Measurements from ENCODE around the gene BMPR2.

BMPR2 gene

GRCh38 chr2:202604699-202605098 is 228.6 kb downstream of the BMPR2 start:
- no peak for DNase-seq (ENCODE audit: low spot score)

- no peak for DNase-seq (ENCODE audit: low spot score)
These were observed 229.0 kb downstream of the BMPR2 start for GRCh38 chr2:202605174-202605573.

- no peak for DNase-seq (ENCODE audit: low spot score)
These were observed 232.2 kb downstream of the BMPR2 start for GRCh38 chr2:202608142-202608852.

- no peak for DNase-seq (ENCODE audit: low spot score)
These were observed 233.4 kb downstream of the BMPR2 start for GRCh38 chr2:202609381-202610145.

GRCh38 chr2:202610380-202610779 is 234.3 kb downstream of the BMPR2 start:
- DNase-seq (ENCODE audit: low spot score) = no peak

GRCh38 chr2:202612145-202612544 is 236.0 kb downstream of the BMPR2 start:
- DNase-seq (ENCODE audit: low spot score) = no peak

GRCh38 chr2:202613479-202613878 is 237.4 kb downstream of the BMPR2 start:
- no peak for DNase-seq (ENCODE audit: low spot score)
